ENCODE measurements around the gene PRDM2. TPM values are rescaled to one million over a fixed set of nuclear protein-coding genes. Genes with fewer than 3 reads are reported as not detected.

Gene PRDM2
- total RNA-seq, 2 experiments from 2014 or later, result 136 to 140 TPM

GRCh38 chr1:13730291-13730690 is 30.3 kb downstream of the PRDM2 start:
- CTCF ChIA-PET, result interaction anchor here (0.7 to 3.0 kb wide), 9 partner anchors 11 to 67 kb away, joined by 3 to 17 read pairs (median 4); no protein-coding TSS in a partner anchor
- no peak for TF ChIP-seq CTCF (IDR thresholded peaks at IDR 0.05)
- POLR2A ChIA-PET, result interaction anchor here (0.6 to 10.5 kb wide), 11 partner anchors 11 to 34 kb away, joined by 3 to 171 read pairs (median 5); partner anchors contain the start of gene PRDM2
- H3K27me3 ChIP-seq (ENCODE audit: control insufficient read depth in 1 of 2, insufficient read depth in 2 of 2, low read length in 2 of 2), result no peaks in the 10 kb centered on the region
- no peaks in the 10 kb centered on the region for H3K27me3 Mint-ChIP-seq
- H3K4me3 ChIP-seq (ENCODE audit: low read length), result peak overlapping the region; percentile 32
- peak overlapping the region; percentile 84 for H3K4me3 Mint-ChIP-seq
- peaks cover 88% of the 10 kb centered on the region for H3K4me1 Mint-ChIP-seq (ENCODE audit: low read depth)
- no peak for ATAC-seq (ENCODE audit: poor library complexity)
- H3K36me3 ChIP-seq (ENCODE audit: insufficient read depth, low read length), result no peaks in the 10 kb centered on the region
- H3K9me3 ChIP-seq (ENCODE audit: control insufficient read depth in 1 of 2, insufficient read depth in 1 of 2, low read length in 2 of 2), result no peaks in the 10 kb centered on the region
- DNase-seq, result peak in 3 of 14 experiments; percentile 25 to 67 (median 36)
- peak overlapping the region; percentile 94 to 95 for H3K27ac ChIP-seq (ENCODE audit: low read depth in 1 of 2, low read length in 2 of 2)
- H3K27ac Mint-ChIP-seq, result peak overlapping the region; percentile 98
- H3K36me3 Mint-ChIP-seq (ENCODE audit: low read depth), result peaks cover 13% of the 10 kb centered on the region
- intact Hi-C loops (cut with DNase I, micrococcal nuclease), result loop anchor here in 1 of 2 experiments (1.0 to 10.0 kb wide), 3 partner anchors 27 to 65 kb away; no protein-coding TSS in a partner anchor
- peaks cover 42% of the 10 kb centered on the region for H3K4me1 ChIP-seq (ENCODE audit: insufficient read depth, low read length)
- H3K9me3 Mint-ChIP-seq, result no peaks in the 10 kb centered on the region

DNA sequence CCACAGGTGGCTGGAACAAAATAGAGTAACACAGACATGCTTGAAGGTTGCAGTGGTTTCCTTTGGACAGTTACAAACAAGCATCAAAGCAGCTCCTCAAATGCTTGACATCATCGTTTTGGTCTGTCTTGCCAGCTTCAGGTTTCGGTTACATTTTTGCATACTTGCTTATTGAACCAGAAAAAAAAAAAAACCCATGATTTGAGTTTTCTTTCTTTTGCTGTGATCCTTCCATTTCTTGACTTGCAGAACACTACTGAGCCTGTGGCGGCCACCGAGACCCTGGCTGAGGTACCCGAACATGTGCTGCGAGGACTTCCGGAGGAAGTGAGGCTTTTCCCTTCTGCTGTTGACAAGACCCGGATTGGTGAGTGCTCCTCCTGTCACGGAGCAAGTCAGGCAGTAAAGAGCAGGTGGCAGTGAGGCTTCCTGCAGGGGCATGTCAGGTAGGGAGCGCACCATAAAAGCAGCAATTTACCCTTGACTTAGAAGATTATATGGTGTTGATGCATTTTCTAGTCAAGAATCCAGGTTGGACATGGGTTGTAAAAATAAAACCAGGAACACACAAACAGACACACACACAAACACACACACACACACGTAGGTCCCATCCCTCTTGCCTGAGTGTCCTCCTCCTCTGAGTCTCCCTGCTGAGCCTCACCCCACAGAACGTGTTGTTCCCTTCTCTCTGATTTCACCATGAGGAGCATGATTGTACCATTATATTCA is 30.9 kb downstream of the PRDM2 start:
- DNase-seq, result peak; percentile 71 to 96 (median 80)
- TF ChIP-seq CTCF (IDR thresholded peaks at IDR 0.05), result peak; percentile 26
- peak; percentile 92 for ATAC-seq (ENCODE audit: poor library complexity)
- no peaks in the 10 kb centered on the region for H3K27me3 ChIP-seq (ENCODE audit: control insufficient read depth in 1 of 2, insufficient read depth in 2 of 2, low read length in 2 of 2)
- Mint-ChIP-seq H3K9me3 (no peaks in the 10 kb centered on the region), H3K27me3 (no peaks in the 10 kb centered on the region), H3K4me1 (ENCODE audit: low read depth) (peaks cover 88% of the 10 kb centered on the region), H3K36me3 (ENCODE audit: low read depth) (peaks cover 19% of the 10 kb centered on the region), H3K4me3 (peak overlapping the region; percentile 84), H3K27ac (peak overlapping the region; percentile 98)
- POLR2A ChIA-PET, result interaction anchor here (0.6 to 10.5 kb wide), 12 partner anchors 11 to 34 kb away, joined by 3 to 171 read pairs (median 6); partner anchors contain the start of gene PRDM2
- H3K9me3 ChIP-seq (ENCODE audit: control insufficient read depth in 1 of 2, insufficient read depth in 1 of 2, low read length in 2 of 2), result no peaks in the 10 kb centered on the region
- peaks cover 4% of the 10 kb centered on the region for H3K36me3 ChIP-seq (ENCODE audit: insufficient read depth, low read length)
- intact Hi-C loops (cut with DNase I, micrococcal nuclease), result loop anchor here (1.0 to 10.0 kb wide), 4 partner anchors 18 to 66 kb away; no protein-coding TSS in a partner anchor
- peaks cover 37% of the 10 kb centered on the region for H3K4me1 ChIP-seq (ENCODE audit: insufficient read depth, low read length)
- peak overlapping the region; percentile 32 for H3K4me3 ChIP-seq (ENCODE audit: low read length)
- H3K27ac ChIP-seq (ENCODE audit: low read depth in 1 of 2, low read length in 2 of 2), result peak overlapping the region; percentile 94 to 95
- CTCF ChIA-PET, result interaction anchor here (0.7 to 3.0 kb wide), 10 partner anchors 11 to 68 kb away, joined by 3 to 17 read pairs (median 4); no protein-coding TSS in a partner anchor

DNA sequence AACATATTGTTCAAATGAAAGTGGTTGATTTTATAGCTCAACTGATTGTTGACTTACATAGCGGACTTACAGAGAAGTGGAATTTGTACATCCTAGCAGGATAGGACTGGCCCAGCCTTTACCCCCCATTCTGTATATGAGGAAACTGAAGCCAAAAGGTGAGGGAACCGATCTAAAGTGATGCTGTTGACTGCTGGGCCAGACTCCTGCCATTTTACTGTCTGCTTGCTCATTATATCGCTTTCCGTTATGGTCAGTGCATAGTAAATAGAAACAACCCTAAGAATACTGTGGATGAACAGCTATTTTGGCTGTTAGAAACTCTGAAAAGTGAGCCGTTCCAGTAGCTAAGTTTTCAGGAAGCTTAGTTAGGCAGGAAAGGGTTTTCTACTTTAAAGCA is 31.9 kb downstream of the PRDM2 start:
- H3K4me1 ChIP-seq (ENCODE audit: insufficient read depth, low read length), result peaks cover 33% of the 10 kb centered on the region

More for the DNA sequence above, 31.9 kb downstream of the PRDM2 start:
- Mint-ChIP-seq H3K36me3 (ENCODE audit: low read depth) (peaks cover 20% of the 10 kb centered on the region), H3K27ac (peak overlapping the region; percentile 98), H3K27me3 (no peaks in the 10 kb centered on the region), H3K9me3 (no peaks in the 10 kb centered on the region), H3K4me1 (ENCODE audit: low read depth) (peaks cover 85% of the 10 kb centered on the region), H3K4me3 (peak overlapping the region; percentile 84)
- no peaks in the 10 kb centered on the region for H3K9me3 ChIP-seq (ENCODE audit: control insufficient read depth in 1 of 2, insufficient read depth in 1 of 2, low read length in 2 of 2)
- H3K36me3 ChIP-seq (ENCODE audit: insufficient read depth, low read length), result peaks cover 4% of the 10 kb centered on the region
- H3K27ac ChIP-seq (ENCODE audit: low read depth in 1 of 2, low read length in 2 of 2), result peak overlapping the region; percentile 87 to 95
- no peaks in the 10 kb centered on the region for H3K27me3 ChIP-seq (ENCODE audit: control insufficient read depth in 1 of 2, insufficient read depth in 2 of 2, low read length in 2 of 2)
- H3K4me3 ChIP-seq (ENCODE audit: low read length), result no peak overlapping the region
- POLR2A ChIA-PET, result interaction anchor here (0.7 to 10.5 kb wide), 7 partner anchors 9 to 31 kb away, joined by 3 to 171 read pairs (median 6); no protein-coding TSS in a partner anchor
- ATAC-seq (ENCODE audit: poor library complexity), result no peak
- intact Hi-C loops (cut with DNase I, micrococcal nuclease), result loop anchor here (1.0 to 10.0 kb wide), 3 partner anchors 17 to 53 kb away; no protein-coding TSS in a partner anchor
- DNase-seq, result no peak
- CTCF ChIA-PET, result interaction anchor here (1.5 kb wide), 2 partner anchors 17 to 31 kb away, joined by 4 to 7 read pairs; no protein-coding TSS in a partner anchor
- TF ChIP-seq CTCF (IDR thresholded peaks at IDR 0.05), result no peak
